ENCODE data around the gene AFG1L.

DNA sequence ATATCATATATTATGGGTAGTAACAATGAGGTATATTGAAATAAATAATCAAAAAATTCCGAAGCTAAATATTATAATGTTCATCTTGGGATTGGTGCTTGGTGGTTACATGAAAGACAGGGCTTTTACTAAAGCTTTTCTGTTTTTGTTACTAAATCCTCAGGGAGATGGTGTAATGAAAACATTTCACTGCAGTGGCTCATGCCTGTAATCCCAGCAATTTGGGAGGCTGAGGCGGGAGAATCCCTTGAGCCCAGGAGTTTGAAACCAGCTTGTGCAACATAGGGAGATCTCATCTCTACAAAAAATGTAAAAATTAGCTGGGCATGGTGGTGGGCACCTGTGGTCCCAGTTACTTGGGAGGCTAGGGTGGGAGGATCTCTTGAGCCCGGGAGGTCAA is 42.9 kb downstream of the AFG1L start:
- TF ChIP-seq, protein P1, sequence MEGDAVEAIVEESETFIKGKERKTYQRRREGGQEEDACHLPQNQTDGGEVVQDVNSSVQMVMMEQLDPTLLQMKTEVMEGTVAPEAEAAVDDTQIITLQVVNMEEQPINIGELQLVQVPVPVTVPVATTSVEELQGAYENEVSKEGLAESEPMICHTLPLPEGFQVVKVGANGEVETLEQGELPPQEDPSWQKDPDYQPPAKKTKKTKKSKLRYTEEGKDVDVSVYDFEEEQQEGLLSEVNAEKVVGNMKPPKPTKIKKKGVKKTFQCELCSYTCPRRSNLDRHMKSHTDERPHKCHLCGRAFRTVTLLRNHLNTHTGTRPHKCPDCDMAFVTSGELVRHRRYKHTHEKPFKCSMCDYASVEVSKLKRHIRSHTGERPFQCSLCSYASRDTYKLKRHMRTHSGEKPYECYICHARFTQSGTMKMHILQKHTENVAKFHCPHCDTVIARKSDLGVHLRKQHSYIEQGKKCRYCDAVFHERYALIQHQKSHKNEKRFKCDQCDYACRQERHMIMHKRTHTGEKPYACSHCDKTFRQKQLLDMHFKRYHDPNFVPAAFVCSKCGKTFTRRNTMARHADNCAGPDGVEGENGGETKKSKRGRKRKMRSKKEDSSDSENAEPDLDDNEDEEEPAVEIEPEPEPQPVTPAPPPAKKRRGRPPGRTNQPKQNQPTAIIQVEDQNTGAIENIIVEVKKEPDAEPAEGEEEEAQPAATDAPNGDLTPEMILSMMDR (IDR thresholded peaks at IDR 0.05): no peak
- no peak for TF ChIP-seq POLR2A (IDR thresholded peaks at IDR 0.05)

Data from prostate gland (tissue), 2 donors.